Progenitor cell of endocrine pancreas (in vitro differentiated cells): Measurements from ENCODE around the gene HGFAC. TPM values are rescaled to one million over a fixed set of nuclear protein-coding genes. Genes with fewer than 3 reads are reported as not detected.

Source experiments
- DNase-seq: peaks from one replicate; pipeline ENCODE4 v3.0.0; 2021; ENCODE audit warnings: low spot score; ENCODE audit not compliant: unreplicated experiment
- H3K27ac Mint-ChIP-seq: 2 replicates; pipeline ENCODE4 v1.8.0; 2021; ENCODE audit warnings: mild to moderate bottlenecking, moderate library complexity, mixed read lengths
- H3K27me3 Mint-ChIP-seq: 2 replicates; pipeline ENCODE4 v1.8.0; 2021; ENCODE audit warnings: mixed read lengths
- H3K36me3 Mint-ChIP-seq: 2 replicates; pipeline ENCODE4 v1.8.0; 2022; ENCODE audit warnings: mixed read lengths; ENCODE audit not compliant: insufficient read depth
- H3K4me1 Mint-ChIP-seq: 2 replicates; pipeline ENCODE4 v1.8.0; 2021; ENCODE audit warnings: low read depth, mixed read lengths
- H3K4me3 Mint-ChIP-seq: 2 replicates; pipeline ENCODE4 v1.8.0; 2021; ENCODE audit warnings: low read depth, mild to moderate bottlenecking, moderate library complexity, mixed read lengths
- H3K9me3 Mint-ChIP-seq: 2 replicates; pipeline ENCODE4 v1.8.0; 2021; ENCODE audit warnings: low read depth, mixed read lengths
- CTCF ChIP-seq: fragments of 200-600 bp; sonication (generic); IDR thresholded peaks from one replicate; pipeline ENCODE4 v1.5.0; 2021; ENCODE audit warnings: antibody characterized with exemption, mild to moderate bottlenecking; ENCODE audit not compliant: unreplicated experiment
- total RNA-seq: library from RNA; stranded (reverse); gene quantifications from 2 replicates; pipeline ENCODE4 v1.2.1, GENCODE V29; 2021

The HGFAC gene
- total RNA-seq, 1 donor from 2014 or later: 7.5 TPM

- Mint-ChIP-seq H3K27ac (no peak overlapping the region), H3K9me3 (no peaks in the 10 kb centered on the region), H3K4me3 (no peak overlapping the region), H3K27me3 (no peaks in the 10 kb centered on the region), H3K4me1 (peaks cover 2% of the 10 kb centered on the region), H3K36me3 (no peaks in the 10 kb centered on the region)
- no peak for DNase-seq
- no peak for TF ChIP-seq CTCF
These were observed 1.8 kb upstream of the HGFAC start for GRCh38 chr4:3440011-3440410.

- H3K9me3 Mint-ChIP-seq: no peaks in the 10 kb centered on the region
These were observed 728 bp upstream of the HGFAC start for GRCh38 chr4:3440979-3441500.

GRCh38 chr4:3442460-3442958 is 741 bp downstream of the HGFAC start:
- H3K4me1 Mint-ChIP-seq: peaks cover 2% of the 10 kb centered on the region
- no peak for TF ChIP-seq CTCF
- no peaks in the 10 kb centered on the region for H3K36me3 Mint-ChIP-seq
- no peaks in the 10 kb centered on the region for H3K27me3 Mint-ChIP-seq
- no peak overlapping the region for H3K4me3 Mint-ChIP-seq
- no peaks in the 10 kb centered on the region for H3K9me3 Mint-ChIP-seq
- no peak for DNase-seq
- no peak overlapping the region for H3K27ac Mint-ChIP-seq

More at GRCh38 chr4:3440979-3441500, 728 bp upstream of the HGFAC start:
- no peak for TF ChIP-seq CTCF
- H3K27me3 Mint-ChIP-seq: no peaks in the 10 kb centered on the region
- H3K4me3 Mint-ChIP-seq: no peak overlapping the region
- no peaks in the 10 kb centered on the region for H3K36me3 Mint-ChIP-seq
- peaks cover 2% of the 10 kb centered on the region for H3K4me1 Mint-ChIP-seq
- no peak for DNase-seq
- peak overlapping the region; percentile 64 for H3K27ac Mint-ChIP-seq

GRCh38 chr4:3442959-3443749 is 1.4 kb downstream of the HGFAC start:
- peak; percentile 52 for DNase-seq
- Mint-ChIP-seq H3K27me3 (no peaks in the 10 kb centered on the region), H3K9me3 (no peaks in the 10 kb centered on the region), H3K36me3 (no peaks in the 10 kb centered on the region), H3K27ac (no peak overlapping the region), H3K4me1 (peaks cover 2% of the 10 kb centered on the region), H3K4me3 (no peak overlapping the region)
- peak; percentile 96 for TF ChIP-seq CTCF

- Mint-ChIP-seq H3K27ac (no peak overlapping the region), H3K4me1 (peaks cover 2% of the 10 kb centered on the region), H3K36me3 (no peaks in the 10 kb centered on the region), H3K27me3 (no peaks in the 10 kb centered on the region), H3K9me3 (no peaks in the 10 kb centered on the region), H3K4me3 (no peak overlapping the region)
- no peak for TF ChIP-seq CTCF
- no peak for DNase-seq
These were observed 2.1 kb downstream of the HGFAC start for GRCh38 chr4:3443750-3444309.
